Hepatocyte (in vitro differentiated cells): ENCODE results near the gene RNF181.

Experiments
- EZH2 ChIP-seq: fragments of 200-600 bp; sonication (generic); IDR thresholded peaks from 2 replicates; pipeline ENCODE4 v1.6.1; 2016; ENCODE audit warnings: antibody characterized with exemption, mild to moderate bottlenecking, borderline replicate concordance
- EZH2phosphoT487 ChIP-seq: fragments of 200-600 bp; sonication (generic); IDR thresholded peaks from one replicate; pipeline ENCODE4 v1.6.1; 2018; ENCODE audit warnings: antibody characterized with exemption, mild to moderate bottlenecking, low read depth, moderate library complexity; ENCODE audit not compliant: unreplicated experiment, severe bottlenecking
- TF ChIP-seq, protein P1 (sequence below): fragments of 200-600 bp; sonication (generic); IDR thresholded peaks from 2 replicates; pipeline ENCODE4 v1.5.1; 2016; ENCODE audit warnings: antibody characterized with exemption, mild to moderate bottlenecking; ENCODE audit not compliant: poor library complexity

DNA sequence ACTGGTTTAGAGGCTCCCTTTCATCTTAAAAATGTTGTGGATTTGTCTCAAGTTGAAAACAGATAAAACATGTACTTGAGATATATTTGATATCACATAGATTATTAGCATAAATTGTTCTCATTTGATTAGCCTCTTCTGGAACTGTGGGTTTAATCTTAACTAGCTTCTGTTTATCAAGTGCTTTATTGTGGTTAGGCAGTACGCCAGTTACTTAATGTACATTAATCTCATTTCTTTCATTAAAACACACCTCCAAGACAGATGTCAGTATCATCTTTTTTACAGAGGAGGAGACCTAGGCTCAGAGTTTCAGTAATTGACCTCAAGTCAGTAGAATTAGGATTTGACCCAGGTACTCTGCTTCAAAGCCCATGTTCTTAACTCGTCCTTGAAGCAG, 50.6 kb downstream of the RNF181 start:
- TF ChIP-seq, protein P1, sequence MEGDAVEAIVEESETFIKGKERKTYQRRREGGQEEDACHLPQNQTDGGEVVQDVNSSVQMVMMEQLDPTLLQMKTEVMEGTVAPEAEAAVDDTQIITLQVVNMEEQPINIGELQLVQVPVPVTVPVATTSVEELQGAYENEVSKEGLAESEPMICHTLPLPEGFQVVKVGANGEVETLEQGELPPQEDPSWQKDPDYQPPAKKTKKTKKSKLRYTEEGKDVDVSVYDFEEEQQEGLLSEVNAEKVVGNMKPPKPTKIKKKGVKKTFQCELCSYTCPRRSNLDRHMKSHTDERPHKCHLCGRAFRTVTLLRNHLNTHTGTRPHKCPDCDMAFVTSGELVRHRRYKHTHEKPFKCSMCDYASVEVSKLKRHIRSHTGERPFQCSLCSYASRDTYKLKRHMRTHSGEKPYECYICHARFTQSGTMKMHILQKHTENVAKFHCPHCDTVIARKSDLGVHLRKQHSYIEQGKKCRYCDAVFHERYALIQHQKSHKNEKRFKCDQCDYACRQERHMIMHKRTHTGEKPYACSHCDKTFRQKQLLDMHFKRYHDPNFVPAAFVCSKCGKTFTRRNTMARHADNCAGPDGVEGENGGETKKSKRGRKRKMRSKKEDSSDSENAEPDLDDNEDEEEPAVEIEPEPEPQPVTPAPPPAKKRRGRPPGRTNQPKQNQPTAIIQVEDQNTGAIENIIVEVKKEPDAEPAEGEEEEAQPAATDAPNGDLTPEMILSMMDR = no peak
- no peak for TF ChIP-seq EZH2
- TF ChIP-seq EZH2phosphoT487 = no peak
